Omental fat pad (tissue), 4 donors: ENCODE data around the gene ZNF543. TPM values are rescaled to one million over a fixed set of nuclear protein-coding genes. Genes with fewer than 3 reads are reported as not detected.
"Not testable (repeated sequence)": the region's sequence is repeated elsewhere in the genome, so short reads cannot be mapped to it uniquely, and the experiment has no call there.

Experiments
- ATAC-seq: fragments of 150-250 bp; one replicate; pipeline ENCODE4 v1.9.1; 2016; ENCODE audit warnings: mild to moderate bottlenecking, moderate library complexity; ENCODE audit not compliant: low FRiP score
- DNase-seq: peaks from one replicate; pipeline ENCODE4 v3.0.0-alpha.2; 2019; ENCODE audit warnings: low spot score
- CTCF ChIP-seq, 3 donors: fragments of 450-650 bp; IDR thresholded peaks; one replicate each; pipeline ENCODE4 v1.5.1; 2016 to 2017; ENCODE audit warnings: antibody characterized with exemption in 3 of 3, mild to moderate bottlenecking in 3 of 3, moderate library complexity in 2 of 3
- total RNA-seq, 4 donors: library from RNA; depleted of rRNA; stranded (reverse); fragments of >200 nt; gene quantifications; one replicate each; pipeline ENCODE4 v1.1.0, GENCODE V29; 2016

The ZNF543 gene
- total RNA-seq, 4 donors from 2014 or later, result 5.6 to 8.4 (median 7.3) TPM

- ATAC-seq (peak; percentile 99), DNase-seq (peak; percentile 99)
- no peak for TF ChIP-seq CTCF (IDR thresholded peaks at IDR 0.05)
These were observed 42.9 kb downstream of the ZNF543 start, which contains the start of the genes TRAPPC2B and ZNF547 for GRCh38 chr19:57362997-57363687. Gene TRAPPC2B (plus strand): TSS chr19:57363551. CDS start chr19:57364834, 1,283 bp downstream. Gene ZNF547 (plus strand): TSS chr19:57363551. CDS start chr19:57368556, 5,005 bp downstream.

- ATAC-seq (peak; percentile 8), DNase-seq (no peak)
- TF ChIP-seq CTCF (IDR thresholded peaks at IDR 0.05), result no peak
These were observed 43.5 kb downstream of the ZNF543 start for GRCh38 chr19:57363688-57364181.

GRCh38 chr19:57366776-57367175 lies 46.5 kb downstream of the ZNF543 start:
- DNase-seq (no peak), ATAC-seq (no peak)
- no peak for TF ChIP-seq CTCF (IDR thresholded peaks at IDR 0.05)

GRCh38 chr19:57374179-57374578 lies 53.9 kb downstream of the ZNF543 start:
- DNase-seq, result no peak
- ATAC-seq, result no peak
- no peak for TF ChIP-seq CTCF (IDR thresholded peaks at IDR 0.05)

- ATAC-seq, DNase-seq: not testable (repeated sequence)
These were observed 54.4 kb downstream of the ZNF543 start for GRCh38 chr19:57374647-57375046.

- no peak for TF ChIP-seq CTCF (IDR thresholded peaks at IDR 0.05)
- ATAC-seq (no peak), DNase-seq (no peak)
These were observed 55.9 kb downstream of the ZNF543 start for GRCh38 chr19:57376151-57376550.

- DNase-seq, result no peak
- TF ChIP-seq CTCF (IDR thresholded peaks at IDR 0.05), result no peak
- ATAC-seq, result no peak
These were observed 57.4 kb downstream of the ZNF543 start for GRCh38 chr19:57377498-57378146.

Other genes starting within 250 kb of the ZNF543 start
- gene USP29, start 200.5 kb upstream of the ZNF543 start, total RNA-seq, result under 1 TPM in 1 of 4 donors, not detected in 3; 0.24 TPM
- gene ZIM3, start 175.3 kb upstream of the ZNF543 start, total RNA-seq, result not detected
- not detected for gene DUXA, start 153.0 kb upstream of the ZNF543 start, total RNA-seq
- 10 to 100 TPM; 21.9 to 47.9 (median 35.7) TPM for gene ZNF264, start 129.0 kb upstream of the ZNF543 start, total RNA-seq
- gene AURKC, start 89.4 kb upstream of the ZNF543 start, total RNA-seq, result 1 to 10 TPM in 2 of 4 donors, under 1 TPM in 1, not detected in 1; 0.69 to 2.2 (median 1.7) TPM
- 10 to 100 TPM; 14.8 to 21.6 (median 19.4) TPM for gene ZNF805, start 79.8 kb upstream of the ZNF543 start, total RNA-seq
- 100 to 1,000 TPM in 2 of 4 donors, 10 to 100 TPM in 2; 46.5 to 163 (median 104) TPM for gene ZNF460, start 40.0 kb upstream of the ZNF543 start, total RNA-seq
- gene ZNF304, start 30.8 kb downstream of the ZNF543 start, total RNA-seq, result 10 to 100 TPM in 1 of 4 donors, 1 to 10 TPM in 3; 4.6 to 11.0 (median 7.3) TPM
- 10 to 100 TPM; 15.3 to 22.9 (median 16.9) TPM for gene TRAPPC2B, start 43.1 kb downstream of the ZNF543 start, total RNA-seq
- 1 to 10 TPM; 1.9 to 2.6 (median 2.6) TPM for gene ZNF547, start 43.1 kb downstream of the ZNF543 start, total RNA-seq
- 10 to 100 TPM; 11.7 to 35.9 (median 22.7) TPM for gene ZNF548, start 69.4 kb downstream of the ZNF543 start, total RNA-seq
- 10 to 100 TPM in 2 of 4 donors, 1 to 10 TPM in 2; 5.8 to 12.5 (median 9.3) TPM for gene ZNF17, start 90.7 kb downstream of the ZNF543 start, total RNA-seq
- 10 to 100 TPM in 1 of 4 donors, 1 to 10 TPM in 3; 3.3 to 18.0 (median 7.6) TPM for gene ZNF749, start 114.9 kb downstream of the ZNF543 start, total RNA-seq
- gene VN1R1, start 136.7 kb downstream of the ZNF543 start, total RNA-seq, result under 1 TPM in 3 of 4 donors, not detected in 1; 0.19 to 0.48 (median 0.44) TPM
- gene ZNF772, start 157.1 kb downstream of the ZNF543 start, total RNA-seq, result 10 to 100 TPM in 1 of 4 donors, 1 to 10 TPM in 3; 4.5 to 17.2 (median 8.6) TPM
- gene ZNF419, start 167.3 kb downstream of the ZNF543 start, total RNA-seq, result 10 to 100 TPM in 3 of 4 donors, 1 to 10 TPM in 1; 5.8 to 14.8 (median 12.5) TPM
- 10 to 100 TPM in 2 of 4 donors, 1 to 10 TPM in 2; 5.7 to 15.5 (median 9.6) TPM for gene ZNF773, start 179.5 kb downstream of the ZNF543 start, total RNA-seq
- 1 to 10 TPM; 2.4 to 6.6 (median 4.9) TPM for gene ZNF549, start 206.9 kb downstream of the ZNF543 start, total RNA-seq
- 1 to 10 TPM; 3.7 to 8.8 (median 6.9) TPM for gene ZNF550, start 239.4 kb downstream of the ZNF543 start, total RNA-seq